Measurements from ENCODE around the gene PLPPR2. TPM values are rescaled to one million over a fixed set of nuclear protein-coding genes. Genes with fewer than 3 reads are reported as not detected.

Gene PLPPR2
- polyA plus RNA-seq, 1 donor from 2014 or later: 44.1 TPM

GRCh38 chr19:11373885-11374432 is 18.7 kb downstream of the PLPPR2 start:
- no peaks in the 10 kb centered on the region for H3K79me2 ChIP-seq (replicated peaks; ENCODE audit: insufficient read depth, low read length)
- H3K27me3 ChIP-seq (ENCODE audit: insufficient read depth, low read depth, low read length): no peaks in the 10 kb centered on the region
- no peaks in the 10 kb centered on the region for H4K20me1 ChIP-seq (ENCODE audit: insufficient read depth)
- H3F3A ChIP-seq (ENCODE audit: insufficient read depth, low read length, poor library complexity, severe bottlenecking): peaks cover 9% of the 10 kb centered on the region
- peak overlapping the region; percentile 94 for H3K9ac ChIP-seq (ENCODE audit: low read length)
- H2AFZ ChIP-seq (ENCODE audit: low read depth, low read length): peak overlapping the region; percentile 65
- no peaks in the 10 kb centered on the region for H3K36me3 ChIP-seq (ENCODE audit: insufficient read depth, low read length)
- peak overlapping the region; percentile 71 for H3K4me3 ChIP-seq (ENCODE audit: low read length)
- TF ChIP-seq REST (IDR thresholded peaks at IDR 0.05; ENCODE audit: borderline replicate concordance): peak; percentile 32
- TF ChIP-seq RAD21 (conservative IDR thresholded peaks at IDR 0.05): no peak
- no peak for TF ChIP-seq CTCF (IDR thresholded peaks at IDR 0.05; ENCODE audit: poor library complexity, severe bottlenecking)
- TF ChIP-seq MXI1 (conservative IDR thresholded peaks at IDR 0.05; ENCODE audit: poor library complexity, severe bottlenecking): no peak
- peak; percentile 25 for TF ChIP-seq TAF1 (IDR thresholded peaks at IDR 0.05; ENCODE audit: low read depth)
- no peak for TF ChIP-seq EZH2 (IDR thresholded peaks at IDR 0.05; ENCODE audit: borderline replicate concordance, insufficient read depth, low read length, poor library complexity, severe bottlenecking)
- TF ChIP-seq POLR2AphosphoS5 (IDR thresholded peaks at IDR 0.05): no peak
- TF ChIP-seq SMC3 (conservative IDR thresholded peaks at IDR 0.05; ENCODE audit: poor library complexity): no peak
- no peak for TF ChIP-seq EP300 (conservative IDR thresholded peaks at IDR 0.05; ENCODE audit: poor library complexity, severe bottlenecking)
- H3K9me2 ChIP-seq (ENCODE audit: insufficient read depth, low read length): no peaks in the 10 kb centered on the region
- peak overlapping the region; percentile 93 for H3K4me2 ChIP-seq (ENCODE audit: low read length)
- no peaks in the 10 kb centered on the region for H3K9me3 ChIP-seq (ENCODE audit: low read length)
- H3K27ac ChIP-seq (ENCODE audit: low read length): peak overlapping the region; percentile 100

- TF ChIP-seq CTCF (IDR thresholded peaks at IDR 0.05; ENCODE audit: poor library complexity, severe bottlenecking) (peak; percentile 39), EP300 (conservative IDR thresholded peaks at IDR 0.05; ENCODE audit: poor library complexity, severe bottlenecking) (peak; percentile 63), POLR2AphosphoS5 (IDR thresholded peaks at IDR 0.05) (peak; percentile 92), TAF1 (IDR thresholded peaks at IDR 0.05; ENCODE audit: low read depth) (peak; percentile 84), MXI1 (conservative IDR thresholded peaks at IDR 0.05; ENCODE audit: poor library complexity, severe bottlenecking) (peak; percentile 88), SMC3 (conservative IDR thresholded peaks at IDR 0.05; ENCODE audit: poor library complexity) (peak; percentile 39), REST (IDR thresholded peaks at IDR 0.05; ENCODE audit: borderline replicate concordance) (peak; percentile 89), RAD21 (conservative IDR thresholded peaks at IDR 0.05) (peak; percentile 40), EZH2 (IDR thresholded peaks at IDR 0.05; ENCODE audit: borderline replicate concordance, insufficient read depth, low read length, poor library complexity, severe bottlenecking) (no peak)
- Histone ChIP-seq H3K9me2 (ENCODE audit: insufficient read depth, low read length) (no peaks in the 10 kb centered on the region), H3K9me3 (ENCODE audit: low read length) (no peaks in the 10 kb centered on the region), H2AFZ (ENCODE audit: low read depth, low read length) (peak within 1 kb of the TSS; percentile 65), H3K4me3 (ENCODE audit: low read length) (peak within 1 kb of the TSS; percentile 71), H3K27ac (ENCODE audit: low read length) (peak within 1 kb of the TSS; percentile 100), H3K9ac (ENCODE audit: low read length) (peak within 1 kb of the TSS; percentile 94), H3K36me3 (ENCODE audit: insufficient read depth, low read length) (no peaks in the 10 kb centered on the region), H3K79me2 (replicated peaks; ENCODE audit: insufficient read depth, low read length) (no peaks in the 10 kb centered on the region), H3K4me2 (ENCODE audit: low read length) (peak within 1 kb of the TSS; percentile 93), H3F3A (ENCODE audit: insufficient read depth, low read length, poor library complexity, severe bottlenecking) (peaks cover 9% of the 10 kb centered on the region), H3K27me3 (ENCODE audit: insufficient read depth, low read depth, low read length) (no peaks in the 10 kb centered on the region), H4K20me1 (ENCODE audit: insufficient read depth) (no peaks in the 10 kb centered on the region)
Measured at GRCh38 chr19:11374433-11375142, 19.4 kb downstream of the PLPPR2 start, which contains the start of gene SWSAP1. SWSAP1 (plus strand) TSS chr19:11374666; CDS start chr19:11374681, 15 bp downstream.
